BJ (cell line): ENCODE measurements around the gene PRRX1. TPM values are rescaled to one million over a fixed set of nuclear protein-coding genes. Genes with fewer than 3 reads are reported as not detected.

Experiments used
- CTCF ChIA-PET: fragments of 350-600 bp; formaldehyde crosslinking; extraction: SDS; loops from one replicate; lab custom pipeline; 2021; ENCODE audit warnings: antibody characterized with exemption, inconsistent platforms; lab: Yijun Ruan, JAX
- POLR2A ChIA-PET: fragments of 300-600 bp; sonication (Branson Sonifier 250); formaldehyde crosslinking; extraction: SDS; loops from one replicate; lab custom pipeline; 2021; ENCODE audit warnings: antibody characterized with exemption; lab: Charles Lee
- DNase-seq: peaks from one replicate; pipeline ENCODE4 v3.0.0-alpha.2; 2011; ENCODE audit warnings: low read depth
- H3K27me3 ChIP-seq: 2 replicates; pipeline ENCODE4 v1.6.0; 2011; ENCODE audit warnings: low read length; ENCODE audit not compliant: control insufficient read depth, insufficient read depth
- H3K36me3 ChIP-seq: 2 replicates; pipeline ENCODE4 v1.5.1; 2011; ENCODE audit warnings: low read length; ENCODE audit not compliant: control insufficient read depth, insufficient read depth
- H3K4me3 ChIP-seq: 2 replicates; pipeline ENCODE4 v1.5.1; 2011; ENCODE audit warnings: low read depth, mild to moderate bottlenecking, control low read depth, low read length
- CTCF ChIP-seq: IDR thresholded peaks from 2 replicates; pipeline ENCODE4 v1.5.1; 2011; ENCODE audit warnings: low read depth, mild to moderate bottlenecking, control low read depth, inconsistent platforms, low read length, moderate library complexity; ENCODE audit not compliant: insufficient read depth
- polyA plus RNA-seq: library from polyadenylated mRNA; depleted of rRNA; stranded (reverse); fragments of >200 nt; gene quantifications from 2 replicates; pipeline ENCODE4 v1.2.3, GENCODE V29; 2011

Gene PRRX1
- polyA plus RNA-seq, 1 experiment: 152 TPM

GRCh38 chr1:170620164-170620563 lies 43.8 kb upstream of the PRRX1 start:
- no peak for TF ChIP-seq CTCF
- ChIA-PET CTCF (no interaction called here), POLR2A (no interaction called here)
- Histone ChIP-seq H3K36me3 (no peaks in the 10 kb centered on the region), H3K4me3 (no peak overlapping the region), H3K27me3 (no peaks in the 10 kb centered on the region)
- DNase-seq: no peak

GRCh38 chr1:170623171-170623570 lies 40.8 kb upstream of the PRRX1 start:
- Histone ChIP-seq H3K4me3 (no peak overlapping the region), H3K27me3 (no peaks in the 10 kb centered on the region), H3K36me3 (no peaks in the 10 kb centered on the region)
- ChIA-PET CTCF (no interaction called here), POLR2A (no interaction called here)
- TF ChIP-seq CTCF: no peak
- DNase-seq: peak; percentile 80

GRCh38 chr1:170624146-170624545 lies 39.8 kb upstream of the PRRX1 start:
- H3K27me3 ChIP-seq: no peaks in the 10 kb centered on the region
- ChIA-PET POLR2A (no interaction called here), CTCF (no interaction called here)
- H3K4me3 ChIP-seq: no peak overlapping the region
- no peak for TF ChIP-seq CTCF
- no peak for DNase-seq
- H3K36me3 ChIP-seq: no peaks in the 10 kb centered on the region

- H3K27me3 ChIP-seq: no peaks in the 10 kb centered on the region
- DNase-seq: no peak
- no peaks in the 10 kb centered on the region for H3K36me3 ChIP-seq
- ChIA-PET CTCF (no interaction called here), POLR2A (no interaction called here)
- H3K4me3 ChIP-seq: no peak overlapping the region
- no peak for TF ChIP-seq CTCF
Measured at GRCh38 chr1:170630977-170631376, 33.0 kb upstream of the PRRX1 start.

GRCh38 chr1:170634293-170634692 lies 29.6 kb upstream of the PRRX1 start:
- CTCF ChIA-PET: interaction anchor here (1.7 kb wide), 1 partner anchor 11 kb away, joined by 4 read pairs; no protein-coding TSS in a partner anchor
- POLR2A ChIA-PET: interaction anchor here (0.6 kb wide), 2 partner anchors 11 to 53 kb away, joined by 3 to 6 read pairs; no protein-coding TSS in a partner anchor
- no peak overlapping the region for H3K4me3 ChIP-seq
- H3K27me3 ChIP-seq: no peaks in the 10 kb centered on the region
- H3K36me3 ChIP-seq: no peaks in the 10 kb centered on the region
- no peak for TF ChIP-seq CTCF
- peak; percentile 70 for DNase-seq
